Measurements from ENCODE around the gene YBX3. TPM values are rescaled to one million over a fixed set of nuclear protein-coding genes. Genes with fewer than 3 reads are reported as not detected.

The YBX3 gene
- 100 to 1,000 TPM; 262 to 381 (median 290) TPM for total RNA-seq

GRCh38 chr12:10722905-10723746 lies at the start of gene YBX3:
Gene YBX3, minus strand, starts transcription at chr12:10723323. Its CDS starts 212 bp downstream, at chr12:10723111.
- H3K27me3 ChIP-seq: no peaks in the 10 kb centered on the region
- DNase-seq (ENCODE audit: low spot score in 2 of 2): peak; percentile 88 to 90
- peak within 1 kb of the TSS; percentile 88 to 97 (median 90) for H3K4me3 ChIP-seq
- H3K36me3 ChIP-seq: no peaks in the 10 kb centered on the region
- peak within 1 kb of the TSS; percentile 99 to 100 for H3K27ac ChIP-seq
- intact Hi-C loops (cut with DNase I; ENCODE audit: low total_unique reads): no loop called here
- no peaks in the 10 kb centered on the region for H3K4me1 ChIP-seq
- H3K9me3 ChIP-seq: no peaks in the 10 kb centered on the region
- no peak for TF ChIP-seq CTCF (IDR thresholded peaks at IDR 0.05)
- TF ChIP-seq POLR2AphosphoS5 (IDR thresholded peaks at IDR 0.05): peak; percentile 79 to 91 (median 87)
- peak; percentile 45 for TF ChIP-seq POLR2A (IDR thresholded peaks at IDR 0.05)

GRCh38 chr12:10771132-10771733 lies 48.1 kb upstream of the YBX3 start:
- TF ChIP-seq CTCF (IDR thresholded peaks at IDR 0.05): peak; percentile 50 to 84 (median 76)
- no peak for TF ChIP-seq POLR2AphosphoS5 (IDR thresholded peaks at IDR 0.05)
- TF ChIP-seq POLR2A (IDR thresholded peaks at IDR 0.05): no peak
- Histone ChIP-seq H3K9me3 (no peaks in the 10 kb centered on the region), H3K4me1 (no peaks in the 10 kb centered on the region), H3K36me3 (no peaks in the 10 kb centered on the region), H3K4me3 (no peak overlapping the region), H3K27me3 (no peaks in the 10 kb centered on the region), H3K27ac (no peak overlapping the region)
- intact Hi-C loops (cut with DNase I; ENCODE audit: low total_unique reads): no loop called here
- no peak for DNase-seq (ENCODE audit: low spot score in 2 of 2)

GRCh38 chr12:10759657-10760056 lies 36.5 kb upstream of the YBX3 start:
- Histone ChIP-seq H3K4me3 (no peak overlapping the region), H3K4me1 (no peaks in the 10 kb centered on the region), H3K9me3 (peaks cover 0 to 11% of the 10 kb centered on the region in 2 donors), H3K27me3 (no peaks in the 10 kb centered on the region), H3K27ac (no peak overlapping the region), H3K36me3 (no peaks in the 10 kb centered on the region)
- no peak for TF ChIP-seq POLR2A (IDR thresholded peaks at IDR 0.05)
- no peak for TF ChIP-seq POLR2AphosphoS5 (IDR thresholded peaks at IDR 0.05)
- no peak for TF ChIP-seq CTCF (IDR thresholded peaks at IDR 0.05)
- intact Hi-C loops (cut with DNase I; ENCODE audit: low total_unique reads): no loop called here
- DNase-seq (ENCODE audit: low spot score in 2 of 2): no peak

- Histone ChIP-seq H3K4me1 (no peaks in the 10 kb centered on the region), H3K4me3 (no peak overlapping the region), H3K27me3 (no peaks in the 10 kb centered on the region), H3K27ac (no peak overlapping the region), H3K9me3 (peaks cover 0 to 11% of the 10 kb centered on the region in 2 donors), H3K36me3 (no peaks in the 10 kb centered on the region)
- TF ChIP-seq POLR2A (IDR thresholded peaks at IDR 0.05): no peak
- no peak for TF ChIP-seq POLR2AphosphoS5 (IDR thresholded peaks at IDR 0.05)
- no peak for TF ChIP-seq CTCF (IDR thresholded peaks at IDR 0.05)
- intact Hi-C loops (cut with DNase I; ENCODE audit: low total_unique reads): no loop called here
- DNase-seq (ENCODE audit: low spot score in 2 of 2): no peak
Measured at GRCh38 chr12:10756194-10756593, 33.1 kb upstream of the YBX3 start.

- Histone ChIP-seq H3K9me3 (peaks cover 0 to 11% of the 10 kb centered on the region in 2 donors), H3K27me3 (no peaks in the 10 kb centered on the region)
- peak in 1 of 2 donors; percentile 23 for DNase-seq (ENCODE audit: low spot score in 2 of 2)
Measured at GRCh38 chr12:10753059-10753458, 29.9 kb upstream of the YBX3 start.

More at GRCh38 chr12:10753059-10753458, 29.9 kb upstream of the YBX3 start:
- intact Hi-C loops (cut with DNase I; ENCODE audit: low total_unique reads): no loop called here
- Histone ChIP-seq H3K4me1 (no peaks in the 10 kb centered on the region), H3K36me3 (no peaks in the 10 kb centered on the region), H3K27ac (no peak overlapping the region), H3K4me3 (no peak overlapping the region)
- no peak for TF ChIP-seq POLR2A (IDR thresholded peaks at IDR 0.05)
- TF ChIP-seq POLR2AphosphoS5 (IDR thresholded peaks at IDR 0.05): no peak
- no peak for TF ChIP-seq CTCF (IDR thresholded peaks at IDR 0.05)
